ENCODE data around the gene ZIC4.

ZIC4 gene

GRCh38 chr3:147368561-147369221 lies 37.7 kb downstream of the ZIC4 start:
- DNase-seq: no peak

GRCh38 chr3:147368151-147368550 lies 38.2 kb downstream of the ZIC4 start:
- DNase-seq: no peak

GRCh38 chr3:147367676-147368075 lies 38.7 kb downstream of the ZIC4 start:
- DNase-seq: no peak

DNA sequence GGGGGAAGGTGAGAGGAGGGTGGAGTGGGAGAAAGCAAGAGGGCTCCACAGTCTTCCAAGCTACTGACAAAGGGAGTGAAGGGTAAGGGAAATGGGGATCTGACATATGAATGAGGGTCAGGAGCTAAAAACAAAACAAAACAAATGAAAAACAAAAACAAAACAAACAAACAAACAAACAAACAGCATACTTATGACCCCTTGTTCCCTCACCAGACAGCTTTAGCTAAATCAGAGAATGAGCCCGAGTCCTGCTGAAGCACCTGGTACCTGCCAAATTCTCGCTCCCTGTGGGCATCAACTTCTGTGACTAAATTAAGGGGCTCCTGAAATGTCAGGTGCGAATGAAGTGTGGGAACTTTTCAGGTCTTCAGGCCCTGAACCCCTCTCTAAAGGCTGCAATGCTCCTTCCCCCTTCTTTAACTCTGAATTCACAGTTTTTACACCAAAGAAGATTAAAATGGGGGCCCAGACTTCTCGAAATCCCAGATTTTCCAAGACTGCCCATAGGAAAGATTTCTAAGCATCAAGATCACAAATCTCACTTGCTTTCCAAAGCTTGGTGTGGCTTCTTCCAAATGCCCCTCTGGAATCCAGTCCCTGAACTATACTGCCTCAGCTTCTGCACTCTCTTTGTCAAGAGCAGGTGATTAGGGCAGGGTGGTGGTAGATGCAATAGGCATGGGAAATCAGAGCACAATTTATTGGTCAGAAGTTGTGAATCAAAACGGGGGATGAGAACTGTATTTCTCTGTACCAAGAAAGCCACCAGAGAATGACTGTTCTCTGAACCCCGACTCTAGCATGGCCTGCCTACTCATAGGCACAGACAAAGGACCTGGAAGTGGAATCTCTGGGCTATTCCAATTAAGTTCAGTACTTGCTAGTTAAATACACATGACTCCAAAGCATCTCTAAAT lies 40.9 kb downstream of the ZIC4 start:
- no peak for DNase-seq

DNA sequence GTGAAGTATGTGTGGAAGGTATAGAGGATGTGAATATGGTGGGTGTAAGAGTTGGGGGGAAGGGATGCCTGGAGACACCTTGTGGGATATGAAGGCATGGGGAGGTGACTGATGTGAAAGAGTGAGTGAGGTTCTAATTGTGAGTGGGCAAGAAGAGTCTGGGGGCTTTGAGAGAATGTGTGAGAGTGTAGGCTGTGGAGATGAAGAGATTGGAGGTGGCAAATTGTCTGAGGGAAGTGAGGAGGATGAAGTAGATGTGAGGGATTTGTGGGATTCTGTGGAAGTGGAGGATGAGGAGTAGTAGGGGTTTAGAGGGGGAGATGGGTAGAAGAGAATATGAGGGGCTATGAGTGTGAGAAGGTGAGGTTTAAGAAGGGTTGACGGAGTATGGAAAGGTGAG lies 41.6 kb downstream of the ZIC4 start:
- no peak for DNase-seq

DNA sequence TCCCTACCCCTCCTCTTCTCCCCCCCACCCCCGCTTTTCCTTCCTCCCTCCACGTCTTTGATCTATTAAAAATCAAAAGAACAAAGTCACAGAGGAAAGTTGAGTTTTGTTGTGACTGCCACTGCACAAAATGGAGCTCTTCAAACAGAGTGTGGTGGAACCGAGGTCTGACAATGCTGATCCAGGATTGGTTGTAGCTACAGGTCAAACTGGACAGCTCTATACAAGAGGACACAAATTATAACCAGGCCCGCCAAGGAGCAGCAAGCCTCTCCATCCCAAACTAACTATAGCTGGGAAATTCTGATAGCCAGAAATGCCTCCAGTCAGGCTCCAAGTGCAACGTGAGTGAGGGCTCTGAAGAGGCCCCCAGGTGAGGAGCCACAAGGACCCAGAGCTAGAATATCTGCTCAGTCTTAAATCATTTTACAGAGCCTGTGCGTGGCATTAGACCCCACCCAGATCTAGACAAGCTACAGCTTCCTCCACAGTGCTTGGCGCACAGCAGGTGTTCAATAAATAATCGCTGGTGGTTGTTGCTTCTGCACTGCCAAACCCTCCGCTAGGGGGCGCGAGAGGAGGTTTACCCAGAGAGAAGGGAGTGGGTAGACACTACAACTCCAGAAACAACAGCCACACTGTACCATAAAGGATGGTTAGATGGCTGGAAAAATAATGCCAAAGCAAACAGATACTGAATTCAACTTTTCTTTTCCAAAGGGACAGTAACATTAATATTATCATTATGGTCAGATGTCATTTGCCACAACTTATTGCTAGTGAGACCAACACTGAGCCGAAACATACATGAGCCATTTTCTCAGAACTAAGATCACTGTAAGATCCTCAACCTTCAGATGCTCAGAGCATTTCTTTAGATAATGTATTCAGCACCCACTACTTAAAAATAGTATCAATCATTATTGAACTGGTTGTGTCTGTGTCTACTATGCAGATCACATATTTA lies 44.6 kb downstream of the ZIC4 start:
- DNase-seq: peak; percentile 25

- DNase-seq: no peak
These were observed 45.5 kb downstream of the ZIC4 start for GRCh38 chr3:147360646-147361453.

DNA sequence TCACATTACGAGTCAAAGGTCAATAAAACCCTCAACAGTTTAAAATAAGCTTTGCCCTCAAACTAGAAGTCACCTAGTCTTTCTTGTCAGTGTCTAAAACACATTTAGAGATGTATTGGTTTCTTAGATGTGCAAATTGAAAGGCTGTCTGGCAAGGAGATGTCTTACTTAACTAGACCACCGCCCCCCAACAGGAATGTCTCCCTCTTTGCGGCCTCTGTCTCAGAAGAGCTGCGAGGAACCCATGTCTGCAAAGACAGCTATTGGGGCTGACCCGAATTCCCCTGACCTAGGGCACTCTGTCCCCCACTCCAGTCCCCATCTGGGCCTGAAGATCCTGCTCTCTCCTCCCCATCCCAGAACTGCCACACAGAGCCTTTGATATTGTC lies 46.3 kb downstream of the ZIC4 start:
- DNase-seq: no peak

- DNase-seq: no peak
These were observed 46.9 kb downstream of the ZIC4 start for GRCh38 chr3:147359177-147360050.

DNA sequence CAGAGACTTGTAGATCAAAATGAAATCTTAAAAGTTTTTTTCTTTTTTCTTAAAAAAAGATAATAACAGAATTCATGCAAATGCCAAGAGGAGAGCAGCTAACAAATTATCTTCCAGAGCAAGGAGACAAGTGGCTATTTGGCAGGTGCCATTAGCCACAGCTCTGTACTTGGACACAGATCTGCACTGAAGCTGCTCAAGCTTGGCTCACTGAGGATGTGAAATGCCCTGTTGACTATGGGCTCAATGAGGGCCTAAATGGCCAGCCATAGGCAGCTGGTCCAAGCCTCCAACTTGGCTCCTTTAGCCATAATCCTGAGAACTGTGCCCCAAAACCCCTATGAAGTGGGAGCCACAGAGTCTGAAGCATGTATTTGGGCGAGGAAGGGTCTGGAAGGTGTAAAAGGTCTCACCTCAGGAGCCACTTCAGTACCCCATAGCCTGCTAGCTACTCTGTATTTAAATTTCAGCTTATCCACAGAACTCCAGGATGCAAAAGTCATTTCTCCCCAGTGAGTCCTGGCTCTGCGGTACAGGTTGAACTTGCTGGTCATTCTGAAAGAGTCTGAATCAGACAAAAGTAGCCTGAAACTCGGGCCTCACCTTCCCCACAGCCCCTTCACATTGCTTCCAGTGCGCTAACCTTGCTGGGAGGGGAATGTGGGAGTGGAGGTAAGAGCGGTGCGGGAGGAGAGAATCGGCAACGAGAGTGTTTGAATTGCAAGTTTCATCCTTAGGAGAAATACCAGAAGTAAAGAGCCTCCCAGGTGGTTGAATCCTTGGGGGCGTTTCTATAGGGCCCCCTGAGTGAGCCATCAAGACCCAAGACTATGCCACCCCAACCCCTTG lies 48.0 kb downstream of the ZIC4 start:
- DNase-seq: no peak

DNA sequence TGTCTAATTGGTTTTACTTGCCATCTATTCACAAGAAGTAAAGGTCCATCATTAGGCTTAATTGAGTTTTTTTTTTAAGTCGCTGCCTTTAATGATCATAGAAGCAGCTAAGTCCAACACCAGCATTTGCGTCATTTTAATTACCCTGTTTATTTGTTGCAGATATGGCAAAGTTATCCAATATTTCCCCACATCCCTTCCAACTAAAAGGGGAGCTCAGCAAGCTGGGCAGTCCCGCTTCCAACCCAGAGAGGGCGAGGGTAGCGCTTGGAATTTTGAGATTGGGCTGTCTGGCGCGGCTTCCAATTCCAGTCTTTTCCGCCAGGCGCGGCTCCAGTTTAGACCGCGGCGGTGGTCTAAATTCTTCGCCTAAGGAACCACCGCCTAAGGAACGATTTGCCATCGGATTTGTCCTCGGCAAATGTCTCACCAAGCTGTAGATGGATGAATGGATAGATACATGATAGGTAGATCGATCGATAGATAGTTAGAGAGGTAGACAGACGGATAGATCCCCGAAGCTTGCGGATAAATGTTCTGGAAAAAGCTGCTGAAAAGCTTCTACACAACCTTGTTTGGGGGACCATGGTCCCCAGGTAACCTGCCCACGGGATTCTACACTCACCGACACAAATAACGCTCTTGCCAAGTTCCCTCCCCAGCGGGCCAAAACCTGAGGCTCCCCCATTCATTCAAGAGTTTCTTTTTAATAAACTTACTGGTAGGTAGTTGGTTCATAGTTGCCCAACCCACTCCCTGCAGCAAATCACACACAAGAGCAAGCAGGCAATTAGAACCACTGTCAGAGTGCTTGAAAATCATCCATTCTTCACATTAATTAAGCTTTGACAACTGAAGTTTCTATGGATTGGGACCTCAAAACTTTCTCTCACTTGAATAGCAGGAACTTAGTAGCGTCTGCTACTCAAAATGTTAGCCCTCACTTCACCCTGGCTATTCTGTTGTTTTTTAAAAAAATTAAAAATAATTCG lies 49.1 kb downstream of the ZIC4 start:
- DNase-seq: no peak

GRCh38 chr3:147356145-147356908 lies 50.0 kb downstream of the ZIC4 start:
- DNase-seq: no peak

DNA sequence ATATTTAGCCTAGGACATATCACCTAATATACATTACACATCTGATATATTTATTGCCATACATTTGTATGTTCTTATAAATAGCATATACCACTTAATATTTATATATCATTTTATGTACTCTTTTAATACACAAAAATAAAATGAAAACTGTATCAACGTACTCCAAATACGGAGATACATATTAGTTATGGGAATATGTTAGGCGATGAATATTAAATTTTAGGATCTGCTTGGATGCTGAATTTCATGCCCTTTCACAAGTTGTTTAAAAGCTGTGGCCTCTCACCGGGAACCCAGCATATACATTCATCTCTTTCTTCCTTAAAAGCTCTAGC lies 50.6 kb downstream of the ZIC4 start:
- DNase-seq: no peak

GRCh38 chr3:147355084-147355752 lies 51.1 kb downstream of the ZIC4 start:
- DNase-seq: no peak

GRCh38 chr3:147354623-147355022 lies 51.7 kb downstream of the ZIC4 start:
- DNase-seq: no peak

GRCh38 chr3:147351301-147351700 lies 55.0 kb downstream of the ZIC4 start:
- DNase-seq: no peak

- no peak for DNase-seq
These were observed 57.4 kb downstream of the ZIC4 start for GRCh38 chr3:147348976-147349375.

DNA sequence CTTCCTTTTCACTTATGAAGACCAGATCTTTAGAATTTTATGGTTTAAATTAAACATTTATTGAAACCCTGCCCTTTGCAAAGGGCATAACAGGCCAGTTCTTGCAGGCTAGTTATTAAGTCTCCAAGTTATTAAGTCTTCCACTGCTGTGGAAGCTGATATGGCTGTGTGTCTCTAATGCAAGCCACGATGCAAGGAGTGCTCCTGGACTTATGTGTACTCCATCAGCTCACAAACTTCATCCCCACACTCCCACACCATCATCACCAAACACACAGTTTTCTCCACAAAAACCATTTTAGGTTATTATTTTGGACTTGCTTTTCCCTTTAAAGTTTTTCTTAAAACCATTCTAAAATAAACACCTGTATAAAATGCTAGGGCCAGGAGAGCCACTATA lies 62.4 kb downstream of the ZIC4 start:
- no peak for DNase-seq

Measured in MV-4-11 (cell line).